MCF 10A (cell line): ENCODE measurements around the gene ARHGAP11A. TPM values are rescaled to one million over a fixed set of nuclear protein-coding genes. Genes with fewer than 3 reads are reported as not detected.

ENCODE experiments used
- BruUV-seq: library from RNA; stranded (reverse); fragments of 400-500 nt; replicated peaks from 2 replicates; lab custom pipeline; 2021; lab: Mats Ljungman, UMichigan
- CTCF ChIA-PET: fragments of 300-600 bp; sonication (Branson Sonifier 250); formaldehyde crosslinking; extraction: SDS; loops from one replicate; lab custom pipeline; 2021; ENCODE audit warnings: antibody characterized with exemption, inconsistent platforms; lab: Yijun Ruan, JAX
- POLR2A ChIA-PET: fragments of 300-600, 350-650 bp; sonication (Branson Sonifier 250); formaldehyde crosslinking; extraction: SDS; loops from one replicate; lab custom pipeline; 2020; ENCODE audit warnings: antibody characterized with exemption, inconsistent platforms; lab: Yijun Ruan, JAX
- DNase-seq: peaks from one replicate; pipeline ENCODE4 v3.0.0-alpha.2; 2018; ENCODE audit not compliant: unreplicated experiment
- H3K27ac Mint-ChIP-seq: one replicate; pipeline ENCODE4 v1.8.0; 2022; ENCODE audit warnings: mild to moderate bottlenecking, low read depth, mixed read lengths; ENCODE audit not compliant: unreplicated experiment
- H3K27me3 Mint-ChIP-seq: one replicate; pipeline ENCODE4 v1.8.0; 2022; ENCODE audit warnings: mixed read lengths; ENCODE audit not compliant: insufficient read depth, unreplicated experiment
- H3K36me3 Mint-ChIP-seq: one replicate; pipeline ENCODE4 v1.8.0; 2022; ENCODE audit warnings: mild to moderate bottlenecking, moderate library complexity, mixed read lengths; ENCODE audit not compliant: insufficient read depth, unreplicated experiment
- H3K4me1 Mint-ChIP-seq: one replicate; pipeline ENCODE4 v1.8.0; 2022; ENCODE audit warnings: mixed read lengths; ENCODE audit not compliant: insufficient read depth, unreplicated experiment
- H3K4me3 Mint-ChIP-seq: one replicate; pipeline ENCODE4 v1.8.0; 2022; ENCODE audit warnings: mild to moderate bottlenecking, moderate library complexity, mixed read lengths; ENCODE audit not compliant: unreplicated experiment
- H3K9me3 Mint-ChIP-seq: one replicate; pipeline ENCODE4 v1.8.0; 2022; ENCODE audit warnings: mixed read lengths; ENCODE audit not compliant: unreplicated experiment
- intact Hi-C: fragments of 100-400 bp; cut with micrococcal nuclease; formaldehyde crosslinking; loops from 2 replicates; pipeline ENCODE4 v1.14.1; 2022
- total RNA-seq: library from RNA; stranded (reverse); gene quantifications from 2 replicates; pipeline ENCODE4 v1.2.3, GENCODE V29; 2022
- TF ChIP-seq, protein P1 (sequence below): fragments of 200-600 bp; IDR thresholded peaks from one replicate; pipeline ENCODE4 v1.8.0; 2022; ENCODE audit warnings: antibody characterized with exemption, mild to moderate bottlenecking; ENCODE audit not compliant: unreplicated experiment

ARHGAP11A gene
- total RNA-seq, 1 experiment from 2014 or later: 71.8 TPM

DNA sequence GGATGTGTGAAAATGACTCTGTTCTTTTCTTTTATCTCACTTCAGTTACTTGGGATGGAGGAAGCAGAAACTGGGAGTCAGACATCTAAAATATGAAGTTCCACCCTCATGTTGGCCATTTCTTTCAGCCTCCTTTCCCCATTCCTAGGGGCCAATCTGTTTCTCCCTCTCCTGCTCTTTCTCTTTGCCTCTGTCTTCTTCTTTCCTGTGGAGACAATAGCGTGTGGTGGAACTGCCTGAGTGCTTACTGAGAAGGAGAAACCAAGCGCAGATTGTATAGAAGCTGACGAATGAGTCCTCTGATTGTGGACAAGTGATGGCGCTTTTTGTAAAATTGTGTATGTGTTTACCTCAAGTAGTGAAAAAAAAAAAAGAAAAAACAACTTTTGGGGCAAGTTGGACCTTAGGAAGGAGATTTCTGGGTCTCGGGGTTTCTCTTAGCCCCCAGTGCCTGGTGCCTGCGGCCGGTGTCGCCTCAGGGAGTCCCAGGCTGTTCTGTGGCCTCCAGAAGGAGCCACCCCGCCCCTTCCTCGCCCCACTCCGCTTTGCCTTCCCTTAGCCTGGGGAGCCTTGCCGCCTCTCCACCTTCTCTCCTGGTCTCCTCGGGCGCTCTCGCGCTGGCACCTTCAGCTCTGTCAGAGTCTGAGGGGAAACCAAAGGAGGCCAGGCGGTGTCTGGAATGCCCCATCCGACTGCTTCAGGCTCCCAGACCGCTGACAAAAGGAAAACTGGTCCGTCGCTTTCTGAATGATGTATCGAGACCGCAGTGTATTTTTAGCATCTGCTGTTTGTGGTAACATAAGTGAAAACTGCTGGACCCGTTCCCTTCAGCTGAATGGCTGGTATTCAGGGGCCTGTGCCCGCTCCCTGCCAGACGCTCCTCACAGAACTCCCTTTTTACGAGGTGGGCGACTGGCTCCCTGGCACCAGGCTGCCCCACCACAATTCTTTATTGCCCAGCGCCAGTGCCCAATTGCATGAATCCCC is 56.3 kb downstream of the ARHGAP11A start:
- TF ChIP-seq, protein P1, sequence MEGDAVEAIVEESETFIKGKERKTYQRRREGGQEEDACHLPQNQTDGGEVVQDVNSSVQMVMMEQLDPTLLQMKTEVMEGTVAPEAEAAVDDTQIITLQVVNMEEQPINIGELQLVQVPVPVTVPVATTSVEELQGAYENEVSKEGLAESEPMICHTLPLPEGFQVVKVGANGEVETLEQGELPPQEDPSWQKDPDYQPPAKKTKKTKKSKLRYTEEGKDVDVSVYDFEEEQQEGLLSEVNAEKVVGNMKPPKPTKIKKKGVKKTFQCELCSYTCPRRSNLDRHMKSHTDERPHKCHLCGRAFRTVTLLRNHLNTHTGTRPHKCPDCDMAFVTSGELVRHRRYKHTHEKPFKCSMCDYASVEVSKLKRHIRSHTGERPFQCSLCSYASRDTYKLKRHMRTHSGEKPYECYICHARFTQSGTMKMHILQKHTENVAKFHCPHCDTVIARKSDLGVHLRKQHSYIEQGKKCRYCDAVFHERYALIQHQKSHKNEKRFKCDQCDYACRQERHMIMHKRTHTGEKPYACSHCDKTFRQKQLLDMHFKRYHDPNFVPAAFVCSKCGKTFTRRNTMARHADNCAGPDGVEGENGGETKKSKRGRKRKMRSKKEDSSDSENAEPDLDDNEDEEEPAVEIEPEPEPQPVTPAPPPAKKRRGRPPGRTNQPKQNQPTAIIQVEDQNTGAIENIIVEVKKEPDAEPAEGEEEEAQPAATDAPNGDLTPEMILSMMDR: no peak
- H3K4me3 Mint-ChIP-seq: no peak overlapping the region
- ChIA-PET POLR2A (no interaction called here), CTCF (interaction anchor here (1.0 to 2.5 kb wide), 3 partner anchors 9 to 265 kb away, joined by 3 to 11 read pairs (median 4); no protein-coding TSS in a partner anchor)
- H3K27me3 Mint-ChIP-seq: no peaks in the 10 kb centered on the region
- H3K9me3 Mint-ChIP-seq: no peaks in the 10 kb centered on the region
- H3K4me1 Mint-ChIP-seq: peaks cover 8% of the 10 kb centered on the region
- DNase-seq: no peak
- peaks cover 4% of the 10 kb centered on the region for H3K36me3 Mint-ChIP-seq
- intact Hi-C loops: no loop called here
- no peak overlapping the region for H3K27ac Mint-ChIP-seq
- BruUV-seq: no TSS peak

DNA sequence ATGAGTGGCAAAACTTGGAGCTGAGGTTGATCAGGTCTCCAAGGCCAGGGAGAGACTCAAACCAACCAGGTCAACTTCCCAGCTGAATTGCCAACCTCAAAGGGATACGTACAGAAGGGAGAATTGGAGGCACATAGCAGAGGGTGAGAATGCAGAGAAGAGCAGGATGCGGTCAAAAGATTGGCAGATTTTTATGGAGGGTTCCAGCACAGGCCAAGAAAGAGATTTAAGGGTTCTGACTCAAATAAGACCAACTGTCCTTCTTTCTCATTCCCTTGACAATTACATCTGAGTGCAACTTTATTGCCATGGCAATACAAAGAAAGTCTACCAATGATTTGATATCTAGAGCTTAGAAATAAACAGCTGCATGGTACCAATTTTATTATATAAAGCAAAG is 59.4 kb downstream of the ARHGAP11A start:
- BruUV-seq: no TSS peak
- intact Hi-C loops: no loop called here

DNA sequence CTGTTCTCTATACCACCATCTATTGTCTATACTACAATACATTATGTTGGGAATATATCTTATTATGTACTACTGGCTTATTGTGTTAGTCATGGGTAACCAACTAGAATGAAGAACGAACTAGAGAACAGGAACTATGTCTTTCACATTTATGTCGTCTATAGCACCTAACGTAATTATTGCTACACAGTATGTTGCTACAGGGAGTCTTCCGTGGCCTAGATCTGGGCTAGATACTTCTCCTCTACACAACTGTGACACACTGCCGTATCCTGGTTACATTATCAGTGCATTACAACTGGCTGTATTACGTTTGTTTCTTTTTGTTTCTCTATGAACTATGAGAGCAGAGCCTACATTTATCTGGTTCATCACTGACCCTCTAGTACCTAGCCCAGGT is 60.2 kb downstream of the ARHGAP11A start:
- Mint-ChIP-seq H3K27ac (no peak overlapping the region), H3K36me3 (no peaks in the 10 kb centered on the region), H3K27me3 (no peaks in the 10 kb centered on the region), H3K4me3 (no peak overlapping the region), H3K4me1 (peaks cover 1% of the 10 kb centered on the region), H3K9me3 (no peaks in the 10 kb centered on the region)
- TF ChIP-seq, protein P1: no peak
- BruUV-seq: no TSS peak
- intact Hi-C loops: no loop called here
- CTCF ChIA-PET: interaction anchor here (0.9 to 1.1 kb wide), 3 partner anchors 13 to 168 kb away, joined by 3 to 4 read pairs (median 4); no protein-coding TSS in a partner anchor
- DNase-seq: no peak
- POLR2A ChIA-PET: no interaction called here

More for the DNA sequence above, 59.4 kb downstream of the ARHGAP11A start:
- peaks cover 8% of the 10 kb centered on the region for H3K4me1 Mint-ChIP-seq
- ChIA-PET CTCF (interaction anchor here (0.9 to 1.1 kb wide), 2 partner anchors 12 to 169 kb away, joined by 3 to 4 read pairs; no protein-coding TSS in a partner anchor), POLR2A (no interaction called here)
- no peaks in the 10 kb centered on the region for H3K27me3 Mint-ChIP-seq
- TF ChIP-seq, protein P1: no peak
- no peak overlapping the region for H3K4me3 Mint-ChIP-seq
- DNase-seq: no peak
- H3K9me3 Mint-ChIP-seq: no peaks in the 10 kb centered on the region
- H3K36me3 Mint-ChIP-seq: no peaks in the 10 kb centered on the region
- H3K27ac Mint-ChIP-seq: no peak overlapping the region

DNA sequence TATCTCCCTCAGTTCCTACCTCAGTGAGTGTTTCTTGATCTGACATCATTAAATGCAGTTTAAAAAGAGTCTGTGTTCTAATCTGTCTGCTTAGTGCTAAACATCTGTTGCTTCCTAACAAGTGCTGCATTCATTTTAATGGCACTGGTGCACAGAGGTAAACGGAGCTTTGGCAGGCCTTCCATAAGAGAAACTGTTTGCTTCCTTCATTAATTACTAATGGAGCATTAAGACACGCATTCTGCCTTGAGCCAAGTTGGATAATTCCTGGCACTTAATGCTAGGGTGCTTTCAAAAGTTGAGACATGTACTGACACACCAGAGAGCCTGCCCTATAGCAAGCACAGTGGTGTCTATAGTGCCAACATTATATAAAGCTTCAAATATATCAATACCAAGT is 60.9 kb downstream of the ARHGAP11A start:
- intact Hi-C loops: no loop called here
- H3K4me3 Mint-ChIP-seq: no peak overlapping the region
- POLR2A ChIA-PET: no interaction called here
- H3K36me3 Mint-ChIP-seq: no peaks in the 10 kb centered on the region
- CTCF ChIA-PET: interaction anchor here (0.7 to 1.0 kb wide), 5 partner anchors 10 to 318 kb away, joined by 3 to 8 read pairs (median 4); no protein-coding TSS in a partner anchor
- no peak overlapping the region for H3K27ac Mint-ChIP-seq
- no peak for DNase-seq
- no peaks in the 10 kb centered on the region for H3K27me3 Mint-ChIP-seq
- no TSS peak for BruUV-seq
- H3K4me1 Mint-ChIP-seq: no peaks in the 10 kb centered on the region
- TF ChIP-seq, protein P1: no peak
- no peaks in the 10 kb centered on the region for H3K9me3 Mint-ChIP-seq
